Activated T-helper 1 cell treated with anti-CD3 and anti-CD28 coated beads, Interleukin-12 subunit alpha, Interleukin-12 subunit beta, Interleukin-2, Interleukin-4 antibody, amounts not matched to agents 30 ng/mL and 10 ng/mL and 1 ng/mL, durations not matched to agents 14 hours and 24 hours and 36 hours (primary cell): ENCODE measurements around the gene CENPL. TPM values are rescaled to one million over a fixed set of nuclear protein-coding genes. Genes with fewer than 3 reads are reported as not detected.

Source experiments
- DNase-seq: peaks from one replicate; pipeline ENCODE4 v3.0.0; 2021; ENCODE audit warnings: low spot score
- H3K27ac Mint-ChIP-seq: one replicate; pipeline ENCODE4 v1.8.0; 2021; ENCODE audit warnings: mild to moderate bottlenecking, mixed read lengths
- H3K27me3 Mint-ChIP-seq: one replicate; pipeline ENCODE4 v1.8.0; 2022; ENCODE audit warnings: mild to moderate bottlenecking, moderate library complexity, mixed read lengths; ENCODE audit not compliant: insufficient read depth
- H3K36me3 Mint-ChIP-seq: one replicate; pipeline ENCODE4 v1.8.0; 2021; ENCODE audit warnings: low read depth, mixed read lengths
- H3K4me1 Mint-ChIP-seq: one replicate; pipeline ENCODE4 v1.8.0; 2021; ENCODE audit warnings: low read depth, mixed read lengths
- H3K4me3 Mint-ChIP-seq: one replicate; pipeline ENCODE4 v1.8.0; 2021; ENCODE audit warnings: mild to moderate bottlenecking, moderate library complexity, mixed read lengths
- H3K9me3 Mint-ChIP-seq: one replicate; pipeline ENCODE4 v1.8.0; 2021; ENCODE audit warnings: mixed read lengths
- intact Hi-C: fragments of 100-400 bp; cut with micrococcal nuclease; formaldehyde crosslinking; loops from one replicate; pipeline ENCODE4 v1.15.1; 2024
- total RNA-seq: library from RNA; stranded (reverse); gene quantifications from 2 replicates; pipeline ENCODE4 v1.2.3, GENCODE V29; 2022

CENPL gene, protein sequence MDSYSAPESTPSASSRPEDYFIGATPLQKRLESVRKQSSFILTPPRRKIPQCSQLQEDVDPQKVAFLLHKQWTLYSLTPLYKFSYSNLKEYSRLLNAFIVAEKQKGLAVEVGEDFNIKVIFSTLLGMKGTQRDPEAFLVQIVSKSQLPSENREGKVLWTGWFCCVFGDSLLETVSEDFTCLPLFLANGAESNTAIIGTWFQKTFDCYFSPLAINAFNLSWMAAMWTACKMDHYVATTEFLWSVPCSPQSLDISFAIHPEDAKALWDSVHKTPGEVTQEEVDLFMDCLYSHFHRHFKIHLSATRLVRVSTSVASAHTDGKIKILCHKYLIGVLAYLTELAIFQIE
- total RNA-seq: 23.6 and 25.7 TPM in 2 replicates

GRCh38 chr1:173824315-173825081 lies at the start of gene CENPL, which contains the start of gene DARS2:
Gene CENPL, minus strand, starts transcription at chr1:173824883. Its CDS starts 13,584 bp downstream, at chr1:173811299.
Gene DARS2, plus strand, starts transcription at chr1:173824673. Its CDS starts 557 bp downstream, at chr1:173825230.
- intact Hi-C loops: loop anchor here (1.0 to 10.0 kb wide), 12 partner anchors 44 to 1291 kb away; partner anchors contain the start of genes MRPS14, PRDX6, RABGAP1L and RC3H1
- Mint-ChIP-seq H3K27ac (peak within 1 kb of the TSS; percentile 95), H3K4me1 (peaks cover 48% of the 10 kb centered on the region), H3K36me3 (peaks cover 24% of the 10 kb centered on the region), H3K27me3 (no peaks in the 10 kb centered on the region), H3K9me3 (no peaks in the 10 kb centered on the region), H3K4me3 (peak within 1 kb of the TSS; percentile 91)
- peak; percentile 90 for DNase-seq

DNA sequence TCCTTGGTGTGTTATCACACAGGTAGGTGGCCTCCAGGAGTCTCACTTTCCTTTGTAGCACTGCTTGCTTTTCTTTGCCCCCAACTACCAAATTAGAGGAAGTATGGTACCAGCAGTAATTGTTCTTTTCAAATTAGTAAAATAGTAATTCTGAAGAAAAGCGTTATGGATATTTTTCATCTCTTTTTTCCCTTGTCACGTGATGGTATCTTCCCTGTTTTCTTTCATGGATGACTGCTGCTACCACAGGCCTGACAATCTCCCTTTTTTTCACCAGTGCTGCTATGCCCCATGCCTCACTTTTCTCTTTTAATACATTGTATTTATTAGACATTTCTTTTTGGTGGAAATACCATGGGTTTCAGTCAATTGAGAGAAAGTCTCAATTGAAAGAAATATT lies 46.8 kb upstream of the CENPL start:
- Mint-ChIP-seq H3K4me1 (peaks cover 43% of the 10 kb centered on the region), H3K27me3 (no peaks in the 10 kb centered on the region), H3K36me3 (peaks cover 37% of the 10 kb centered on the region), H3K4me3 (no peak overlapping the region), H3K27ac (peak overlapping the region; percentile 66), H3K9me3 (no peaks in the 10 kb centered on the region)
- intact Hi-C loops: no loop called here
- no peak for DNase-seq

- intact Hi-C loops: no loop called here
- Mint-ChIP-seq H3K4me1 (peaks cover 47% of the 10 kb centered on the region), H3K27ac (peak overlapping the region; percentile 77), H3K27me3 (no peaks in the 10 kb centered on the region), H3K9me3 (no peaks in the 10 kb centered on the region), H3K36me3 (peaks cover 41% of the 10 kb centered on the region), H3K4me3 (peak overlapping the region; percentile 98)
- no peak for DNase-seq
Observed at GRCh38 chr1:173871091-173871490, 46.4 kb upstream of the CENPL start.

GRCh38 chr1:173870252-173871075 lies 45.8 kb upstream of the CENPL start:
- Mint-ChIP-seq H3K9me3 (no peaks in the 10 kb centered on the region), H3K36me3 (peaks cover 42% of the 10 kb centered on the region), H3K27ac (peak overlapping the region; percentile 77), H3K27me3 (no peaks in the 10 kb centered on the region), H3K4me3 (peak overlapping the region; percentile 98), H3K4me1 (peaks cover 53% of the 10 kb centered on the region)
- intact Hi-C loops: no loop called here
- peak; percentile 24 for DNase-seq

DNA sequence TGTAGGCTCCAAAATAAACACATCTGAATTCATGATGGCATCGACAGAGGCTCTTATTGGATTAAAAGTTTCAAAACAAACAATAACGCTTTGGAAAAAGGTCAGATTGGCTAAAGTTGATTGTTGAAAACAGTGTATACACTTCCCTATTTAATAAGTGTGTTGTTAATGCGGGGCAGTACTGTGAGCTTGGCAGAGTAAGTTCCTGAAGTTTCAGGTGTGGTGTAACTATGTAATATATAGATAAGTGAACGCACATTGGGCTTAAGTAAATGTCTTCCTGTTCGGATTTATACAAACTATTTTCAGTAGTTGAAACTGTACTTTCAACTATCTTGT lies 44.3 kb upstream of the CENPL start:
- H3K9me3 Mint-ChIP-seq: no peaks in the 10 kb centered on the region
- H3K36me3 Mint-ChIP-seq: peaks cover 52% of the 10 kb centered on the region
- DNase-seq: no peak
- peak overlapping the region; percentile 98 for H3K27ac Mint-ChIP-seq
- intact Hi-C loops: loop anchor here (5.0 to 10.0 kb wide), 3 partner anchors 78 to 1207 kb away; no protein-coding TSS in a partner anchor
- peaks cover 66% of the 10 kb centered on the region for H3K4me1 Mint-ChIP-seq
- H3K27me3 Mint-ChIP-seq: no peaks in the 10 kb centered on the region
- peak overlapping the region; percentile 98 for H3K4me3 Mint-ChIP-seq

DNA sequence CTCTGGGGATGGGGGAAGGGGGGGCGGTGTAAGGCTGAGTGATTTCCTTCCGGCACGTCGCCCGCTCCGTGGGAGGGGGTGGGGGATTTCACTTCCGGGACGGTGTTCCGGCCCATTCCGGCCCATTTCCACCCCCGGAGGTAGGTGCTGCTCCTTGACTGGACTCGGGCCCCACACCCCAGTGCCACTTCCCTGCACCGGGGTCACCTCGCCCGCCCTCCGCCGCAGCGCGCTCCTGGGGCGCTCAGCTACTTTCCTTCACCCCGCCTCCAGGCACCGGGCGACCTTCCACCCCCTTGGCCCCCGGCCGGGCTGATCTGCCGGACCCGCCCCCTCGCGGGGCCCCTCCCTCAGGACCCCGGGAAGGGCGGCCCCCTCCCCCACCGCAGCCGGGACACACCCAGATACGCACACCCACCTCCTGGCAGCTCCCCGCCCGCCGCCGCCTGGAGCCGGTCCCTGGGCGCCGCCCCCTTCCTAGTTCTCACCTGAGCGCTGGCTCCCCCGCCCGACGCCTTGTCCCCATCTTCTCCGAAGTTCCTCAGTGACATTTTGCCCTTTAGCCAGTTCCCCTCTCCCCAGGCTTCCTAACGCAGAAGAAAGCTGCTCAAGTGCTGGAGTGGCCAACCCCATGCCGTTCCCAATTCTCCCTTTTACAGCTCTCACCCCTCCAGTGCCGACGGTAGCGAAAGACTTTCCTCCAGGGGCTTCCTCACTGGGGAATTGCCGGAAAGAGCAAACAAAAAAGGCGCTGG lies 43.8 kb upstream of the CENPL start, which contains the start of gene ZBTB37:
Gene ZBTB37 (plus strand): TSS at position 115 of the 755 bp plus-strand sequence. CDS start 1,846 bp downstream, outside the sequence.
- peak within 1 kb of the TSS; percentile 98 for H3K27ac Mint-ChIP-seq
- peaks cover 70% of the 10 kb centered on the region for H3K4me1 Mint-ChIP-seq
- H3K27me3 Mint-ChIP-seq: no peaks in the 10 kb centered on the region
- peak; percentile 91 for DNase-seq
- peaks cover 57% of the 10 kb centered on the region for H3K36me3 Mint-ChIP-seq
- intact Hi-C loops: loop anchor here (1.0 to 10.0 kb wide), 13 partner anchors 44 to 1336 kb away; partner anchors contain the start of genes CACYBP, CENPL, DARS2 and KLHL20
- H3K9me3 Mint-ChIP-seq: no peaks in the 10 kb centered on the region
- peak within 1 kb of the TSS; percentile 98 for H3K4me3 Mint-ChIP-seq

DNA sequence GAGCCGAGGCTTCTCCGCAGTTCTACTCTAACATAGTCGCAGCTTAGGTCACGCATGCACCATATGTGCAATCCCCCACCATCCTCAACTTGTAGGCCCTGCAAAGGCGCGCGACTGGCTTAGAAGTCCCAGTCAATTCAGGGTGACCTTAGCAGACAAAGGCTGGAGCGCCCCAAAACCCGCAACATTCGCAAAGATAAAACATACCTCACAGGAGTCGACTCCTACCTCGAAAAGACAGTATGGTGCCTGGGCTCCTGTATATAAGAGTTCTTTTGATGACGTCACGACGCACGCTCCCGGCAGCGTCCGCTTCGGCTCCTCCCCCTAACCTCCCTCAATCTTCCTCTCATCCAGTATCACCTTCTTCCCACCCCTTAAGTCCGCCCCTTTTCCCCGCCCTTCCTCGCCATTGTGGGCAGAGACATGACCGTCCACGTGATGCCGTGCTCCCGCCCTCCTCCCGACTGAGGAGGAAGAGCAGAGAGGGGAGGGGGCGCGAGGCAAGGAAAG lies 43.1 kb upstream of the CENPL start, which contains the start of gene GAS5:
Gene GAS5 (minus strand): TSS at position 237 of the 513 bp plus-strand sequence.
- Mint-ChIP-seq H3K4me1 (peaks cover 66% of the 10 kb centered on the region), H3K36me3 (peaks cover 60% of the 10 kb centered on the region), H3K27ac (peak within 1 kb of the TSS; percentile 98), H3K4me3 (peak within 1 kb of the TSS; percentile 98), H3K9me3 (no peaks in the 10 kb centered on the region), H3K27me3 (no peaks in the 10 kb centered on the region)
- intact Hi-C loops: loop anchor here (1.0 to 10.0 kb wide), 14 partner anchors 44 to 1336 kb away; partner anchors contain the start of genes CACYBP, CENPL, DARS2 and KLHL20
- peak; percentile 99 for DNase-seq

DNA sequence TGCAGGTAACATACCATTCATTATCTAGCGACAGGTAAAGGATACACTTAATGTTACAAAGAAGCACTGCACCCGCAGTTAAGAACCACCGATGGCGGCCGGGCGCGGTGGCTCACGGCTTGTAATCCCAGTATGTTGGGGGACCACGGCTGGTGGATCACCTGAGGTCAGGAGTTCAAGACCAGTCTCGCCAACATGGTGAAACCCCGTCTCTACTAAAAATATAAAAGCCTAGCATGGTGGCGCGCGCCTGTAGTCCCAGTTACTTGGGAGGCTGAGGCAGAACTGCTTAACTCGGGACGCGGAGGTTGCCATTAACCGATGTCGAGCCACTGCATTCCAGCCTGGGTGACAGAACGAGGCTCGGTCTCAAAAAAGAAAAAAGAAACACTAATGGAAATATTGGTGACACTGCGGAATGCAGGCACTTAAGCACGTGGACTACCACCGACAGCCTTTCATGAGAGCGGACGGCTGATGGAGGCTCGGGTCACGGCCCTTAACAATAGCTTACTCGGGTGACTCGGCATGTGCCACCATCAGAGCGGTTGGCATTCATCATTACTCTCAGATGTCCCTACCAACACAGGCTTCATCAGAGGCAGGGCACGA lies 42.6 kb upstream of the CENPL start:
- H3K27me3 Mint-ChIP-seq: no peaks in the 10 kb centered on the region
- DNase-seq: no peak
- H3K36me3 Mint-ChIP-seq: peaks cover 60% of the 10 kb centered on the region
- peak overlapping the region; percentile 98 for H3K27ac Mint-ChIP-seq
- intact Hi-C loops: loop anchor here (2.0 to 10.0 kb wide), 4 partner anchors 80 to 1205 kb away; no protein-coding TSS in a partner anchor
- H3K4me1 Mint-ChIP-seq: peaks cover 66% of the 10 kb centered on the region
- H3K4me3 Mint-ChIP-seq: peak overlapping the region; percentile 98
- H3K9me3 Mint-ChIP-seq: no peaks in the 10 kb centered on the region

GRCh38 chr1:173866413-173867115 lies 41.9 kb upstream of the CENPL start:
- no peaks in the 10 kb centered on the region for H3K27me3 Mint-ChIP-seq
- intact Hi-C loops: loop anchor here (2.0 to 10.0 kb wide), 4 partner anchors 81 to 1204 kb away; no protein-coding TSS in a partner anchor
- peak overlapping the region; percentile 98 for H3K27ac Mint-ChIP-seq
- no peak for DNase-seq
- H3K4me3 Mint-ChIP-seq: peak overlapping the region; percentile 98
- peaks cover 62% of the 10 kb centered on the region for H3K36me3 Mint-ChIP-seq
- no peaks in the 10 kb centered on the region for H3K9me3 Mint-ChIP-seq
- peaks cover 63% of the 10 kb centered on the region for H3K4me1 Mint-ChIP-seq

DNA sequence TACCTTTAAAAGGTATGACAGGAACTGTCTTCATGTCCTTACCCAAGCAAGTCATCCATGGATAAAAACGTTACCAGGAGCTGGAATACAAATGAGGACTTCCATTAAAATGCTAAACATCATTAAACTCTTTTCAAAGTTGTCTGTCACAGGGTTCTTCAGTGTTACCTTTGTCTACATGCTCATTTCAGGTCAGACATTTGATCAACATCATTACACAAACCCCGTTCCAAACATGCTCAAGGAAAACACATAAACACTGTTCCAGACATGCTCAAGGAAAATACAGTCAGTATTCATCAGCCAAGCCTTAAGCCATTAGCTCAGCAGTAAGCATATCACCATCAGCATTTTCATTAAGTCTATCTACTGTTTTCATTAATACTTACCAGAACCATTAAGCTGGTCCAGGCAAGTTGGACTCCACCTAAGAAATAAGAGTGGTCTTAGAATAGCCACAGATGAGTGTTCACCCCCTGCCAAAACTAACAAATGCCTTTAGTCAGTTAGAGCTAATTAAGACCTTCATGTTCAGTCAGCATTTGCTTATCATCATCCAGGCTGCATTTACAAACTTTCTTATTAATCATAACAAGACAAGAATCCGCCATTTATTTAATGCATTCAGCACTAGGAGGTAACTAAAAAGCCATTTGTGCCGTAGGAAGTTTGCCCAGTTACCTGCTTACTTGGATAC lies 40.9 kb upstream of the CENPL start:
- H3K27ac Mint-ChIP-seq: peak overlapping the region; percentile 98
- H3K27me3 Mint-ChIP-seq: no peaks in the 10 kb centered on the region
- peak overlapping the region; percentile 98 for H3K4me3 Mint-ChIP-seq
- no peaks in the 10 kb centered on the region for H3K9me3 Mint-ChIP-seq
- intact Hi-C loops: loop anchor here (2.0 to 10.0 kb wide), 4 partner anchors 82 to 1203 kb away; no protein-coding TSS in a partner anchor
- peaks cover 54% of the 10 kb centered on the region for H3K4me1 Mint-ChIP-seq
- peaks cover 58% of the 10 kb centered on the region for H3K36me3 Mint-ChIP-seq
- DNase-seq: no peak
